ENCODE measurements around the gene SREBF2.

DNA sequence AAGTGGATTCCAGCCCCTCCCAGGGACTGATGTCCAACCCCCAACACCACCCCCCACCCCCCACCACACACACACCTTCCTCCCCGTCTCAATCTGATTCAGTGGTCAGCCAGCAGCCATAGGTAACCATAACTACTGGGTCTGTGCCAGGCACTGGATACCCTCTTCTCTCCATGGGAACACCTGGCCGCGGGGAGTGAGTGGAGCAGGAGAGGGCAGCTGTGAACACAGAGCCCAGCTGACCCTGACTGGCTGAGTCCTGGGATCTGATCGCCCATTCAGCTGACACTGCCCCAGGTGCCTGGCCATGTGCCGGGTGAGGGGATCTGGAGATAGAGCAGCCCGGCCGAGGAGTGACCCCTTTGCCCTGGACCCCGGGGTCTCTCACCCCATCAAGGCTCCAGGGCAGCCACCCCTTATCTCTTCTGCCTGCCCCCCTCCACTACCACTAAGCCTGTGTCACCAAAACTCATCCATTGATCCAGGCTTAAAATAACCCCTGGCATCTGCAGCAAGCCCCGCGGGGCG, 84.5 kb downstream of the SREBF2 start:
- TF ChIP-seq, protein P1, sequence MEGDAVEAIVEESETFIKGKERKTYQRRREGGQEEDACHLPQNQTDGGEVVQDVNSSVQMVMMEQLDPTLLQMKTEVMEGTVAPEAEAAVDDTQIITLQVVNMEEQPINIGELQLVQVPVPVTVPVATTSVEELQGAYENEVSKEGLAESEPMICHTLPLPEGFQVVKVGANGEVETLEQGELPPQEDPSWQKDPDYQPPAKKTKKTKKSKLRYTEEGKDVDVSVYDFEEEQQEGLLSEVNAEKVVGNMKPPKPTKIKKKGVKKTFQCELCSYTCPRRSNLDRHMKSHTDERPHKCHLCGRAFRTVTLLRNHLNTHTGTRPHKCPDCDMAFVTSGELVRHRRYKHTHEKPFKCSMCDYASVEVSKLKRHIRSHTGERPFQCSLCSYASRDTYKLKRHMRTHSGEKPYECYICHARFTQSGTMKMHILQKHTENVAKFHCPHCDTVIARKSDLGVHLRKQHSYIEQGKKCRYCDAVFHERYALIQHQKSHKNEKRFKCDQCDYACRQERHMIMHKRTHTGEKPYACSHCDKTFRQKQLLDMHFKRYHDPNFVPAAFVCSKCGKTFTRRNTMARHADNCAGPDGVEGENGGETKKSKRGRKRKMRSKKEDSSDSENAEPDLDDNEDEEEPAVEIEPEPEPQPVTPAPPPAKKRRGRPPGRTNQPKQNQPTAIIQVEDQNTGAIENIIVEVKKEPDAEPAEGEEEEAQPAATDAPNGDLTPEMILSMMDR (IDR thresholded peaks at IDR 0.05 in 2 of 3, conservative IDR thresholded peaks at IDR 0.05 in 1 of 3; ENCODE audit: control insufficient read depth in 2 of 3, extremely low read depth in 1 of 3, insufficient read depth in 1 of 3, low read depth in 3 of 3, low read length in 3 of 3) = no peak
- no peak for TF ChIP-seq TARDBP (IDR thresholded peaks at IDR 0.05; ENCODE audit: borderline replicate concordance)
- TF ChIP-seq EZH2 (IDR thresholded peaks at IDR 0.05; ENCODE audit: borderline replicate concordance, control insufficient read depth, low read depth, low read length) = no peak
- TF ChIP-seq, protein P2, sequence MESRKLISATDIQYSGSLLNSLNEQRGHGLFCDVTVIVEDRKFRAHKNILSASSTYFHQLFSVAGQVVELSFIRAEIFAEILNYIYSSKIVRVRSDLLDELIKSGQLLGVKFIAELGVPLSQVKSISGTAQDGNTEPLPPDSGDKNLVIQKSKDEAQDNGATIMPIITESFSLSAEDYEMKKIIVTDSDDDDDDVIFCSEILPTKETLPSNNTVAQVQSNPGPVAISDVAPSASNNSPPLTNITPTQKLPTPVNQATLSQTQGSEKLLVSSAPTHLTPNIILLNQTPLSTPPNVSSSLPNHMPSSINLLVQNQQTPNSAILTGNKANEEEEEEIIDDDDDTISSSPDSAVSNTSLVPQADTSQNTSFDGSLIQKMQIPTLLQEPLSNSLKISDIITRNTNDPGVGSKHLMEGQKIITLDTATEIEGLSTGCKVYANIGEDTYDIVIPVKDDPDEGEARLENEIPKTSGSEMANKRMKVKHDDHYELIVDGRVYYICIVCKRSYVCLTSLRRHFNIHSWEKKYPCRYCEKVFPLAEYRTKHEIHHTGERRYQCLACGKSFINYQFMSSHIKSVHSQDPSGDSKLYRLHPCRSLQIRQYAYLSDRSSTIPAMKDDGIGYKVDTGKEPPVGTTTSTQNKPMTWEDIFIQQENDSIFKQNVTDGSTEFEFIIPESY (IDR thresholded peaks at IDR 0.05) = no peak
- TF ChIP-seq TBL1XR1 (IDR thresholded peaks at IDR 0.05; ENCODE audit: low read depth, low read length) = no peak
- no peak for TF ChIP-seq SP1 (IDR thresholded peaks at IDR 0.05; ENCODE audit: low read depth, low read length)
- no peak for TF ChIP-seq BRCA1 (IDR thresholded peaks at IDR 0.05; ENCODE audit: low read depth, low read length)
- TF ChIP-seq POLR2A (IDR thresholded peaks at IDR 0.05; ENCODE audit: low read depth, low read length) = no peak
- TF ChIP-seq, protein P3, sequence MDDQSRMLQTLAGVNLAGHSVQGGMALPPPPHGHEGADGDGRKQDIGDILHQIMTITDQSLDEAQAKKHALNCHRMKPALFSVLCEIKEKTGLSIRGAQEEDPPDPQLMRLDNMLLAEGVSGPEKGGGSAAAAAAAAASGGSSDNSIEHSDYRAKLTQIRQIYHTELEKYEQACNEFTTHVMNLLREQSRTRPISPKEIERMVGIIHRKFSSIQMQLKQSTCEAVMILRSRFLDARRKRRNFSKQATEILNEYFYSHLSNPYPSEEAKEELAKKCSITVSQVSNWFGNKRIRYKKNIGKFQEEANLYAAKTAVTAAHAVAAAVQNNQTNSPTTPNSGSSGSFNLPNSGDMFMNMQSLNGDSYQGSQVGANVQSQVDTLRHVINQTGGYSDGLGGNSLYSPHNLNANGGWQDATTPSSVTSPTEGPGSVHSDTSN (IDR thresholded peaks at IDR 0.05; ENCODE audit: insufficient replicate concordance, low read depth, low read length) = no peak
- TF ChIP-seq, protein P4, sequence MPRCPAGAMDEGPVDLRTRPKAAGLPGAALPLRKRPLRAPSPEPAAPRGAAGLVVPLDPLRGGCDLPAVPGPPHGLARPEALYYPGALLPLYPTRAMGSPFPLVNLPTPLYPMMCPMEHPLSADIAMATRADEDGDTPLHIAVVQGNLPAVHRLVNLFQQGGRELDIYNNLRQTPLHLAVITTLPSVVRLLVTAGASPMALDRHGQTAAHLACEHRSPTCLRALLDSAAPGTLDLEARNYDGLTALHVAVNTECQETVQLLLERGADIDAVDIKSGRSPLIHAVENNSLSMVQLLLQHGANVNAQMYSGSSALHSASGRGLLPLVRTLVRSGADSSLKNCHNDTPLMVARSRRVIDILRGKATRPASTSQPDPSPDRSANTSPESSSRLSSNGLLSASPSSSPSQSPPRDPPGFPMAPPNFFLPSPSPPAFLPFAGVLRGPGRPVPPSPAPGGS (IDR thresholded peaks at IDR 0.05; ENCODE audit: borderline replicate concordance, insufficient read depth, low read depth, low read length, poor library complexity, severe bottlenecking) = no peak
